OCI-LY7 (cell line): ENCODE results near the gene SLC22A12. TPM values are rescaled to one million over a fixed set of nuclear protein-coding genes. Genes with fewer than 3 reads are reported as not detected.
A peak's percentile ranks its signal among the peaks of the same experiment; 100 is the strongest.

Experiments used
- BruUV-seq: library from RNA; stranded (reverse); fragments of 400-500 nt; replicated peaks from 2 replicates; lab custom pipeline; 2021; lab: Mats Ljungman, UMichigan
- CTCF ChIA-PET: fragments of 300-600 bp; sonication (Branson Sonifier 250); formaldehyde crosslinking; loops from one replicate; lab custom pipeline; 2022; ENCODE audit warnings: antibody characterized with exemption; ENCODE audit not compliant: unreplicated experiment; lab: Charles Lee
- POLR2A ChIA-PET: fragments of 300-600 bp; sonication (Branson Sonifier 250); formaldehyde crosslinking; loops from one replicate; lab custom pipeline; 2022; ENCODE audit warnings: antibody characterized with exemption; lab: Charles Lee
- DNase-seq: peaks from one replicate; pipeline ENCODE4 v3.0.0-alpha.2; 2015; ENCODE audit warnings: low spot score
- H2AFZ ChIP-seq: fragments of 200-600 bp; sonication (generic), shearing (Covaris generic); 2 replicates; pipeline ENCODE4 v1.6.1; 2014; ENCODE audit warnings: mild to moderate bottlenecking, antibody characterized with exemption, low read length, moderate library complexity
- H3K27ac ChIP-seq: fragments of 200-600 bp; sonication (generic); 2 replicates; pipeline ENCODE4 v1.5.1; 2014; ENCODE audit warnings: mixed run types, low read depth, mild to moderate bottlenecking, moderate library complexity, low read length, inconsistent platforms; ENCODE audit not compliant: poor library complexity, severe bottlenecking
- H3K36me3 ChIP-seq: fragments of 200-600 bp; sonication (generic); 2 replicates; pipeline ENCODE4 v1.6.1; 2014; ENCODE audit warnings: mild to moderate bottlenecking, antibody characterized with exemption, low read length, moderate library complexity, mixed read lengths; ENCODE audit not compliant: insufficient read depth
- H3K4me1 ChIP-seq: fragments of 200-600 bp; sonication (generic); 2 replicates; pipeline ENCODE4 v1.5.1; 2014; ENCODE audit warnings: mild to moderate bottlenecking, low read length; ENCODE audit not compliant: insufficient read depth, poor library complexity, severe bottlenecking
- H3K4me2 ChIP-seq: fragments of 200-600 bp; sonication (generic); 2 replicates; pipeline ENCODE4 v1.6.1; 2014; ENCODE audit warnings: mild to moderate bottlenecking, low read length
- H3K4me3 ChIP-seq: fragments of 200-600 bp; sonication (generic); 2 replicates; pipeline ENCODE4 v1.5.1; 2014; ENCODE audit warnings: mild to moderate bottlenecking, low read depth, low read length; ENCODE audit not compliant: poor library complexity, severe bottlenecking
- H3K79me2 ChIP-seq: fragments of 200-600 bp; sonication (generic); 2 replicates; pipeline ENCODE4 v1.6.1; 2016; ENCODE audit warnings: low read depth, mild to moderate bottlenecking, low read length, moderate library complexity, mixed read lengths; ENCODE audit not compliant: insufficient read depth
- H3K9me2 ChIP-seq: fragments of 200-600 bp; sonication (generic); 2 replicates; pipeline ENCODE4 v1.6.1; 2016; ENCODE audit warnings: mild to moderate bottlenecking, low read length, mixed read lengths; ENCODE audit not compliant: insufficient read depth
- H3K9me3 ChIP-seq: fragments of 200-600 bp; sonication (generic); 2 replicates; pipeline ENCODE4 v1.6.1; 2014; ENCODE audit warnings: mild to moderate bottlenecking, mixed run types, low read length, mixed read lengths
- H4K20me1 ChIP-seq: fragments of 200-600 bp; sonication (generic); 2 replicates; pipeline ENCODE4 v1.6.1; 2014; ENCODE audit warnings: mild to moderate bottlenecking, antibody characterized with exemption, low read length, moderate library complexity, mixed read lengths; ENCODE audit not compliant: insufficient read depth
- CTCF ChIP-seq: fragments of 200-600 bp; sonication (generic); conservative IDR thresholded peaks from 2 replicates; pipeline ENCODE4 v1.5.1; 2014; ENCODE audit warnings: mild to moderate bottlenecking, antibody characterized with exemption, low read length, moderate library complexity, mixed read lengths
- EZH2phosphoT487 ChIP-seq: fragments of 200-600 bp; sonication (generic); IDR thresholded peaks from 2 replicates; pipeline ENCODE4 v1.6.1; 2018; ENCODE audit warnings: low read depth, borderline replicate concordance, mild to moderate bottlenecking, mixed run types, antibody characterized with exemption, low read length, moderate library complexity, mixed read lengths
- intact Hi-C: fragments of 100-400 bp; cut with micrococcal nuclease; formaldehyde crosslinking; loops from one replicate; pipeline ENCODE4 v1.10.0; 2022; ENCODE audit not compliant: unreplicated experiment
- total RNA-seq, 2 experiments: library from RNA; depleted of rRNA in 1 of 2; stranded (reverse); fragments of >200 nt in 1 of 2; shearing (Covaris generic) in 1 of 2; gene quantifications; 2 replicates each; pipeline ENCODE4 v1.2.3, GENCODE V29; 2014 to 2022

Gene SLC22A12
- total RNA-seq, 2 experiments from 2014 or later, result not detected

GRCh38 chr11:64644647-64645275, 53.7 kb downstream of the SLC22A12 start:
- TF ChIP-seq CTCF (peak; percentile 50; the same call in 1 of the 2 replicates), EZH2phosphoT487 (no peak)
- H3K79me2 ChIP-seq, result no peaks in the 10 kb centered on the region
- H2AFZ ChIP-seq, result no peak overlapping the region
- POLR2A ChIA-PET, result no interaction called here
- H3K4me1 ChIP-seq, result no peaks in the 10 kb centered on the region
- no peaks in the 10 kb centered on the region for H3K36me3 ChIP-seq
- intact Hi-C loops, result no loop called here
- H3K27ac ChIP-seq, result no peak overlapping the region
- no peak overlapping the region for H3K4me2 ChIP-seq
- no peaks in the 10 kb centered on the region for H4K20me1 ChIP-seq
- H3K4me3 ChIP-seq, result no peak overlapping the region
- DNase-seq, result peak; percentile 37
- CTCF ChIA-PET, result no interaction called here
- BruUV-seq, result no TSS peak
- H3K9me3 ChIP-seq, result no peaks in the 10 kb centered on the region
- no peaks in the 10 kb centered on the region for H3K9me2 ChIP-seq

- H3K9me3 ChIP-seq, result no peaks in the 10 kb centered on the region
- no peak overlapping the region for H3K4me3 ChIP-seq
- intact Hi-C loops, result no loop called here
- no peak for DNase-seq
- POLR2A ChIA-PET, result no interaction called here
- no peaks in the 10 kb centered on the region for H3K36me3 ChIP-seq
- CTCF ChIA-PET, result no interaction called here
- no peak for TF ChIP-seq CTCF
- no peak for TF ChIP-seq EZH2phosphoT487
- no peaks in the 10 kb centered on the region for H3K4me1 ChIP-seq
- no TSS peak for BruUV-seq
- no peaks in the 10 kb centered on the region for H3K9me2 ChIP-seq
- H3K79me2 ChIP-seq, result no peaks in the 10 kb centered on the region
- H3K4me2 ChIP-seq, result no peak overlapping the region
- no peak overlapping the region for H2AFZ ChIP-seq
- H3K27ac ChIP-seq, result no peak overlapping the region
- H4K20me1 ChIP-seq, result no peaks in the 10 kb centered on the region
Observed at GRCh38 chr11:64647019-64647779, 56.2 kb downstream of the SLC22A12 start.

- no TSS peak for BruUV-seq
- Histone ChIP-seq H3K36me3 (no peaks in the 10 kb centered on the region), H3K9me2 (no peaks in the 10 kb centered on the region), H3K4me2 (no peak overlapping the region), H3K27ac (no peak overlapping the region), H2AFZ (no peak overlapping the region), H3K9me3 (no peaks in the 10 kb centered on the region), H4K20me1 (no peaks in the 10 kb centered on the region), H3K4me3 (no peak overlapping the region), H3K4me1 (no peaks in the 10 kb centered on the region), H3K79me2 (no peaks in the 10 kb centered on the region)
- no peak for TF ChIP-seq EZH2phosphoT487
- no peak for TF ChIP-seq CTCF
- CTCF ChIA-PET, result no interaction called here
- DNase-seq, result no peak
- POLR2A ChIA-PET, result no interaction called here
- intact Hi-C loops, result no loop called here
Observed at GRCh38 chr11:64648551-64648950, 57.5 kb downstream of the SLC22A12 start.
